HepG2 (cell line): Measurements from ENCODE around the gene HTR2A. TPM values are rescaled to one million over a fixed set of nuclear protein-coding genes. Genes with fewer than 3 reads are reported as not detected.

ENCODE experiments used
- ATAC-seq: fragments of 200-7000 bp; cut with Tn5 transposase; 3 replicates; pipeline ENCODE4 v1.9.1; 2020; ENCODE audit warnings: mild to moderate bottlenecking, moderate library complexity
- BruUV-seq: library from RNA; stranded (reverse); fragments of 400-500 nt; replicated peaks from 2 replicates; lab custom pipeline; 2021; lab: Mats Ljungman, UMichigan
- CTCF ChIA-PET: fragments of 300-600 bp; formaldehyde crosslinking; extraction: SDS; loops from one replicate; lab custom pipeline; 2021; ENCODE audit warnings: low total read pairs, inconsistent platforms, low intra/inter-chr PET ratio; lab: Yijun Ruan, JAX
- POLR2A ChIA-PET: fragments of 350-600 bp; sonication (Branson Sonifier 250); formaldehyde crosslinking; loops from one replicate; lab custom pipeline; 2020; ENCODE audit warnings: antibody characterized with exemption, inconsistent platforms; lab: Yijun Ruan, JAX
- DNase-seq: peaks from one replicate; pipeline ENCODE4 v3.0.0-alpha.2; 2015; ENCODE audit warnings: low spot score
- FAIRE-seq: peaks from 3 replicates; lab custom pipeline; 2011; peaks lifted over from hg19 to GRCh38; lab: Jason Lieb, UNC
- H2AFZ ChIP-seq: one replicate; pipeline ENCODE4 v1.6.1; 2011; ENCODE audit warnings: low read length, inconsistent platforms
- H3K27ac ChIP-seq: fragments of 300-600 bp; 3 replicates; pipeline ENCODE4 v1.8.0; 2011; ENCODE audit warnings: mixed run types, mild to moderate bottlenecking, mixed read lengths, low read length, inconsistent platforms; ENCODE audit not compliant: insufficient read depth; ENCODE audit errors: extremely low read length
- H3K27me3 ChIP-seq, 2 experiments: fragments of 200-600 bp in 1 of 2; 2 replicates in 1 of 2; 3 replicates in 1 of 2; pipeline versions ENCODE4 v1.6.0 to v1.8.0; 2011; ENCODE audit warnings: low read length in 2 of 2, mild to moderate bottlenecking in 2 of 2, moderate library complexity in 2 of 2, inconsistent platforms in 1 of 2; ENCODE audit not compliant: insufficient read depth in 2 of 2, control insufficient read depth in 1 of 2
- H3K36me3 ChIP-seq, 2 experiments: fragments of 200-600 bp in 1 of 2; replicated peaks in 1 of 2; 2 replicates in 1 of 2; 3 replicates in 1 of 2; pipeline versions ENCODE4 v1.5.1 to v1.8.0; 2011; ENCODE audit warnings: low read length in 2 of 2, inconsistent platforms in 1 of 2; ENCODE audit not compliant: insufficient read depth in 2 of 2, control insufficient read depth in 1 of 2
- H3K4me1 ChIP-seq: 2 replicates; pipeline ENCODE4 v1.5.1; 2012; ENCODE audit warnings: low read length, inconsistent platforms; ENCODE audit not compliant: insufficient read depth
- H3K4me2 ChIP-seq: 2 replicates; pipeline ENCODE4 v1.6.0; 2011; ENCODE audit warnings: low read depth, low read length, inconsistent platforms
- H3K4me3 ChIP-seq, 3 experiments: fragments of 200-600 bp in 1 of 3; sonication (generic), shearing (Covaris generic) in 1 of 3; replicated peaks in 1 of 3; 2 replicates each; pipeline ENCODE4 v1.5.1; 2011 to 2016; ENCODE audit warnings: low read length in 3 of 3, inconsistent platforms in 2 of 3, low read depth in 2 of 3, mild to moderate bottlenecking in 2 of 3, control low read depth in 1 of 3, mixed read lengths in 1 of 3; ENCODE audit not compliant: insufficient read depth in 1 of 3
- H3K79me2 ChIP-seq: one replicate; pipeline ENCODE4 v1.6.1; 2011; ENCODE audit warnings: low read length, inconsistent platforms; ENCODE audit not compliant: insufficient read depth
- H3K9ac ChIP-seq: 2 replicates; pipeline ENCODE4 v1.6.0; 2011; ENCODE audit warnings: mild to moderate bottlenecking, low read depth, low read length, inconsistent platforms; ENCODE audit not compliant: insufficient read depth
- H3K9me3 ChIP-seq: 2 replicates; pipeline ENCODE4 v1.5.1; 2012; ENCODE audit warnings: mild to moderate bottlenecking, low read length
- H4K20me1 ChIP-seq: 2 replicates; pipeline ENCODE4 v1.6.0; 2011; ENCODE audit warnings: inconsistent platforms, mild to moderate bottlenecking, low read length, moderate library complexity; ENCODE audit not compliant: insufficient read depth
- ASH2L ChIP-seq: fragments of 300-600, 200-600 bp; sonication (generic); IDR thresholded peaks from 2 replicates; pipeline ENCODE4 v1.7.0; 2017; ENCODE audit warnings: low read depth, mild to moderate bottlenecking, moderate library complexity, mixed read lengths, low read length; ENCODE audit not compliant: insufficient read length
- CREB3 ChIP-seq: sonication (generic); formaldehyde crosslinking; IDR thresholded peaks from 2 replicates; pipeline ENCODE4 v1.5.0; 2020; ENCODE audit warnings: missing genetic modification reagents
- FIP1L1 ChIP-seq: fragments of 200-400 bp; formaldehyde crosslinking; IDR thresholded peaks from 2 replicates; pipeline ENCODE4 v1.6.1; 2018; ENCODE audit warnings: low read depth, mild to moderate bottlenecking, low read length, moderate library complexity, borderline replicate concordance; ENCODE audit not compliant: insufficient read depth
- KAT7 ChIP-seq: IDR thresholded peaks from 2 replicates; pipeline ENCODE4 v1.6.1; 2018; ENCODE audit warnings: borderline replicate concordance, missing compliant biosample characterization
- KLF9 ChIP-seq: IDR thresholded peaks from 2 replicates; pipeline ENCODE4 v1.6.1; 2016; ENCODE audit warnings: low read depth
- MBNL3 ChIP-seq: fragments of 250-450 bp; sonication (Bioruptor Pico); conservative IDR thresholded peaks from 2 replicates; pipeline ENCODE4 v1.8.0; 2022; ENCODE audit warnings: mild to moderate bottlenecking, inconsistent platforms
- SMAD3 ChIP-seq: sonication (generic); formaldehyde crosslinking; IDR thresholded peaks from 2 replicates; pipeline ENCODE4 v1.4.0; 2020; ENCODE audit warnings: missing genetic modification reagents
- THRA ChIP-seq: sonication (generic); formaldehyde crosslinking; IDR thresholded peaks from 2 replicates; pipeline ENCODE4 v1.4.0; 2020; ENCODE audit warnings: missing genetic modification reagents, borderline replicate concordance
- TP53 ChIP-seq: sonication (generic); formaldehyde crosslinking; conservative IDR thresholded peaks from 2 replicates; pipeline ENCODE4 v1.4.0; 2020; ENCODE audit warnings: missing genetic modification reagents
- YEATS2 ChIP-seq: sonication (generic); formaldehyde crosslinking; IDR thresholded peaks from 2 replicates; pipeline ENCODE4 v1.4.0; 2020; ENCODE audit warnings: missing genetic modification reagents, borderline replicate concordance
- ZFP91 ChIP-seq: sonication (generic); formaldehyde crosslinking; IDR thresholded peaks from 2 replicates; pipeline ENCODE4 v1.9.0; 2022; ENCODE audit warnings: missing genetic modification reagents, mild to moderate bottlenecking, borderline replicate concordance
- ZNF513 ChIP-seq: sonication (generic); formaldehyde crosslinking; conservative IDR thresholded peaks from 2 replicates; pipeline ENCODE4 v1.5.0; 2020; ENCODE audit warnings: missing genetic modification reagents
- WGBS: methylation state at CpG from one replicate; pipeline ENCODE4 v1.1.6; 2017; ENCODE audit warnings: low lambda C conversion rate; 5-methylcytosine and 5-hydroxymethylcytosine counted together
- in situ Hi-C: cut with HindIII; loops from 2 replicates; pipeline ENCODE4 v1.10.0; 2017; ENCODE audit warnings: low pct_unique_long_range_greater_than_20kb; ENCODE audit not compliant: extremely low pct_ligation_motif_present
- intact Hi-C: fragments of 100-400 bp; cut with micrococcal nuclease; formaldehyde crosslinking; loops from one replicate; pipeline ENCODE4 v1.10.0; 2022; ENCODE audit not compliant: unreplicated experiment
- polyA plus RNA-seq, 8 experiments: library from polyadenylated mRNA; depleted of rRNA in 3 of 8; stranded (reverse) in 7 of 8; unstranded in 1 of 8; fragments of >200 nt; fragmentation: Illumina TruSeq in 4 of 8; extraction: Trizol in 4 of 8; gene quantifications; 2 replicates each; pipeline versions ENCODE4 v1.2.1 to v1.2.3, GENCODE V29; 2011 to 2016; ENCODE audit warnings: low read depth in 4 of 8, missing spikeins in 1 of 8, mixed read lengths in 1 of 8; ENCODE audit not compliant: insufficient read depth in 1 of 8
- total RNA-seq, 5 experiments: library from RNA; depleted of rRNA; stranded (reverse); fragments of >200 nt; fragmentation: Illumina TruSeq; extraction: Trizol; gene quantifications; 2 replicates each; pipeline ENCODE4 v1.2.3, GENCODE V29; 2016; ENCODE audit warnings: low read depth in 1 of 5

Gene HTR2A
- total and polyA plus RNA-seq, 2 of the 13 experiments (the other 11 are each of a cell fraction or from before 2014, with no cell fraction given) = not detected

- intact Hi-C loops = no loop called here
- 0% methylated on average over 2 of the region's 2 CpGs for WGBS
- Histone ChIP-seq H3K4me3 (no peak overlapping the region), H2AFZ (no peak overlapping the region), H4K20me1 (no peaks in the 10 kb centered on the region), H3K4me2 (no peak overlapping the region), H3K36me3 (no peaks in the 10 kb centered on the region), H3K79me2 (no peaks in the 10 kb centered on the region), H3K9me3 (no peaks in the 10 kb centered on the region), H3K27ac (no peak overlapping the region), H3K4me1 (no peaks in the 10 kb centered on the region), H3K27me3 (peaks cover 0 to 2% of the 10 kb centered on the region in 2 experiments; a peak in 1 of 5 replicates), H3K9ac (no peak overlapping the region)
- DNase-seq (no peak), FAIRE-seq (no peak), ATAC-seq (no peak)
- CTCF ChIA-PET = no interaction called here
- BruUV-seq = no TSS peak
- TF ChIP-seq THRA (CRISPR knock-in tag) (no peak), KLF9 (no peak), MBNL3 (CRISPR knock-in tag) (no peak), YEATS2 (CRISPR knock-in tag) (no peak), TP53 (CRISPR knock-in tag) (no peak), ASH2L (no peak), FIP1L1 (no peak), KAT7 (CRISPR knock-in tag) (no peak)
- POLR2A ChIA-PET = no interaction called here
- in situ Hi-C loops = no loop called here
Measured at GRCh38 chr13:46881621-46882020, 15.2 kb downstream of the HTR2A start.

GRCh38 chr13:46874006-46874405, 22.8 kb downstream of the HTR2A start:
- FAIRE-seq (no peak), ATAC-seq (no peak), DNase-seq (no peak)
- Histone ChIP-seq H3K4me3 (no peak overlapping the region), H3K36me3 (no peaks in the 10 kb centered on the region), H3K4me2 (no peak overlapping the region), H3K27me3 (no peaks in the 10 kb centered on the region), H3K27ac (no peak overlapping the region), H2AFZ (no peak overlapping the region), H4K20me1 (no peaks in the 10 kb centered on the region), H3K9ac (no peak overlapping the region), H3K9me3 (no peaks in the 10 kb centered on the region), H3K4me1 (no peaks in the 10 kb centered on the region), H3K79me2 (no peaks in the 10 kb centered on the region)
- intact Hi-C loops (no loop called here), in situ Hi-C loops (no loop called here)
- TF ChIP-seq ZFP91 (CRISPR knock-in tag) (no peak), CREB3 (no peak), ZNF513 (CRISPR knock-in tag) (no peak), SMAD3 (CRISPR knock-in tag) (no peak)
- ChIA-PET CTCF (no interaction called here), POLR2A (no interaction called here)
- no TSS peak for BruUV-seq
- WGBS = 5% methylated on average over 5 of the region's 5 CpGs
